ENCODE data around the gene GLTPD2.

Gene GLTPD2

GRCh38 chr17:4742629-4743028 lies 46.1 kb upstream of the GLTPD2 start:
- peak; percentile 66 for DNase-seq (ENCODE audit: low read depth)
- H3K4me3 ChIP-seq (ENCODE audit: low read depth, low read length): no peak overlapping the region
- no peak for TF ChIP-seq CTCF (IDR thresholded peaks at IDR 0.05; ENCODE audit: control insufficient read depth, extremely low read depth, insufficient read depth)

GRCh38 chr17:4743216-4743615 lies 45.5 kb upstream of the GLTPD2 start:
- H3K4me3 ChIP-seq (ENCODE audit: low read depth, low read length): no peak overlapping the region
- DNase-seq (ENCODE audit: low read depth): no peak
- no peak for TF ChIP-seq CTCF (IDR thresholded peaks at IDR 0.05; ENCODE audit: control insufficient read depth, extremely low read depth, insufficient read depth)

GRCh38 chr17:4743898-4744297 lies 44.9 kb upstream of the GLTPD2 start:
- no peak for TF ChIP-seq CTCF (IDR thresholded peaks at IDR 0.05; ENCODE audit: control insufficient read depth, extremely low read depth, insufficient read depth)
- no peak overlapping the region for H3K4me3 ChIP-seq (ENCODE audit: low read depth, low read length)
- DNase-seq (ENCODE audit: low read depth): no peak

- H3K4me3 ChIP-seq (ENCODE audit: low read depth, low read length): no peak overlapping the region
- no peak for TF ChIP-seq CTCF (IDR thresholded peaks at IDR 0.05; ENCODE audit: control insufficient read depth, extremely low read depth, insufficient read depth)
- no peak for DNase-seq (ENCODE audit: low read depth)
These were observed 43.5 kb upstream of the GLTPD2 start for GRCh38 chr17:4744999-4745969.

GRCh38 chr17:4747847-4748246 lies 40.9 kb upstream of the GLTPD2 start:
- DNase-seq (ENCODE audit: low read depth): no peak
- no peak overlapping the region for H3K4me3 ChIP-seq (ENCODE audit: low read depth, low read length)
- no peak for TF ChIP-seq CTCF (IDR thresholded peaks at IDR 0.05; ENCODE audit: control insufficient read depth, extremely low read depth, insufficient read depth)

- H3K4me3 ChIP-seq (ENCODE audit: low read depth, low read length): no peak overlapping the region
- TF ChIP-seq CTCF (IDR thresholded peaks at IDR 0.05; ENCODE audit: control insufficient read depth, extremely low read depth, insufficient read depth): no peak
- no peak for DNase-seq (ENCODE audit: low read depth)
These were observed 40.1 kb upstream of the GLTPD2 start for GRCh38 chr17:4748686-4749085.

All from LNCaP clone FGC (cell line).